RWPE2 (cell line): ENCODE data around the gene MUC4.

Experiments
- ATAC-seq: fragments of 200-7000 bp; cut with Tn5 transposase; 3 replicates; pipeline ENCODE4 v1.9.1; 2021; ENCODE audit warnings: low read depth
- DNase-seq: peaks from one replicate; pipeline ENCODE4 v3.0.0-alpha.2; 2020; ENCODE audit warnings: low spot score
- H3K27ac ChIP-seq: fragments of 450-650 bp; 2 replicates; pipeline ENCODE4 v1.5.1; 2017; ENCODE audit warnings: mild to moderate bottlenecking; ENCODE audit not compliant: poor library complexity, severe bottlenecking
- H3K27me3 ChIP-seq: fragments of 250-450 bp; sonication (Bioruptor Pico); 2 replicates; pipeline ENCODE4 v1.5.1; 2021; ENCODE audit warnings: mild to moderate bottlenecking, moderate library complexity; ENCODE audit not compliant: insufficient read depth, poor library complexity, severe bottlenecking
- H3K36me3 ChIP-seq: fragments of 250-450 bp; sonication (Bioruptor Pico); 2 replicates; pipeline ENCODE4 v1.5.1; 2020; ENCODE audit warnings: low read depth, mild to moderate bottlenecking, moderate library complexity
- H3K4me1 ChIP-seq: fragments of 250-450 bp; sonication (Bioruptor Pico); 2 replicates; pipeline ENCODE4 v1.5.1; 2021; ENCODE audit warnings: mild to moderate bottlenecking, moderate library complexity; ENCODE audit not compliant: insufficient read depth, poor library complexity, severe bottlenecking
- H3K4me3 ChIP-seq: fragments of 250-450 bp; sonication (Bioruptor Pico); 2 replicates; pipeline ENCODE4 v1.5.1; 2021; ENCODE audit warnings: mild to moderate bottlenecking, moderate library complexity; ENCODE audit not compliant: severe bottlenecking
- H3K9me3 ChIP-seq: fragments of 250-450 bp; sonication (Bioruptor Pico); 2 replicates; pipeline ENCODE4 v1.5.1; 2021; ENCODE audit warnings: mild to moderate bottlenecking, moderate library complexity; ENCODE audit not compliant: severe bottlenecking
- TF ChIP-seq, protein P1 (sequence below): fragments of 450-650 bp; IDR thresholded peaks from one replicate; pipeline ENCODE4 v1.5.1; 2017; ENCODE audit warnings: mild to moderate bottlenecking, moderate library complexity; ENCODE audit not compliant: poor library complexity, severe bottlenecking

MUC4 gene

DNA sequence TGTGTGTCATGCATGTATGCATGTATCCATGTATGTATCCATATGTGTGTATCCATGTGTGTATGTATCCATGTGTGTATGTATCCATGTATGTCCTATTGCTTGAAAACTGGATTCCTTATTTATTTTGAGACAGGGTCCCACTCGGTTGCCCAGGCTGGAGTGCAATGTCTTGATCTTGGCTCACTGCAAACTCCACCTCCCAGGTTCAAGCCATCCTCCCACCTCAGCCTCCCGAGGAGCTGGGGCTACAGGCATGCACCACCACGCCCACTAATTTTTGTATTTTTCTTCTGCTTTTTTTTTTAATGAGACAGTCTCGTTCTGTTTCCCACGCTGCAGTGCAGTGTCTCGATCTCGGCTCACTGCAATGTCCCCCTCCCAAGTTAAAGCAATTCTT is 56.8 kb downstream of the MUC4 start:
- Histone ChIP-seq H3K36me3 (no peaks in the 10 kb centered on the region), H3K27ac (no peak overlapping the region), H3K4me3 (no peak overlapping the region), H3K9me3 (no peaks in the 10 kb centered on the region), H3K27me3 (peaks cover 15% of the 10 kb centered on the region), H3K4me1 (no peaks in the 10 kb centered on the region)
- ATAC-seq (no peak), DNase-seq (no peak)
- TF ChIP-seq, protein P1, sequence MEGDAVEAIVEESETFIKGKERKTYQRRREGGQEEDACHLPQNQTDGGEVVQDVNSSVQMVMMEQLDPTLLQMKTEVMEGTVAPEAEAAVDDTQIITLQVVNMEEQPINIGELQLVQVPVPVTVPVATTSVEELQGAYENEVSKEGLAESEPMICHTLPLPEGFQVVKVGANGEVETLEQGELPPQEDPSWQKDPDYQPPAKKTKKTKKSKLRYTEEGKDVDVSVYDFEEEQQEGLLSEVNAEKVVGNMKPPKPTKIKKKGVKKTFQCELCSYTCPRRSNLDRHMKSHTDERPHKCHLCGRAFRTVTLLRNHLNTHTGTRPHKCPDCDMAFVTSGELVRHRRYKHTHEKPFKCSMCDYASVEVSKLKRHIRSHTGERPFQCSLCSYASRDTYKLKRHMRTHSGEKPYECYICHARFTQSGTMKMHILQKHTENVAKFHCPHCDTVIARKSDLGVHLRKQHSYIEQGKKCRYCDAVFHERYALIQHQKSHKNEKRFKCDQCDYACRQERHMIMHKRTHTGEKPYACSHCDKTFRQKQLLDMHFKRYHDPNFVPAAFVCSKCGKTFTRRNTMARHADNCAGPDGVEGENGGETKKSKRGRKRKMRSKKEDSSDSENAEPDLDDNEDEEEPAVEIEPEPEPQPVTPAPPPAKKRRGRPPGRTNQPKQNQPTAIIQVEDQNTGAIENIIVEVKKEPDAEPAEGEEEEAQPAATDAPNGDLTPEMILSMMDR: no peak

DNA sequence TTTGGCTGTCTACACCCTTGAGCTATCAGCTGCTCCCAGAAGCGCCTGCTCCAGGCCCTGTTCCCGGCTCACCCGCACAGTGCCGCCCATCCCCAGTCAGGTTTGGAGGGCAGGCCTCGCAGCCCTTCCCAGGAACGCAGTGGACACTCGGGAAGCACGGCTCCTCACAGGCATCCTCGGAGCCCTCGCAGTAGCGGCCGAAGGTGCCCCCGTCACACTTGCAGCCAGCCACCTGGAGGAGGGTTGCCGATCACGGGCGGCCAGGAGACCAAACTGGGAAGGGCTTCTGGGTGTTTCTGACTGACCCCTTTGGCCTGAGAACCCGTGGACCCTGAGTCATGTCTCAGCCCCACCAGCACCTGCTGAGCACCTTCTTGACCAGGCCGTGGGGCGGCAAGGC is 57.6 kb downstream of the MUC4 start:
- TF ChIP-seq, protein P1: no peak
- Histone ChIP-seq H3K36me3 (no peaks in the 10 kb centered on the region), H3K27ac (no peak overlapping the region), H3K4me3 (no peak overlapping the region), H3K9me3 (no peaks in the 10 kb centered on the region), H3K27me3 (peaks cover 10% of the 10 kb centered on the region), H3K4me1 (no peaks in the 10 kb centered on the region)
- DNase-seq (no peak), ATAC-seq (no peak)

DNA sequence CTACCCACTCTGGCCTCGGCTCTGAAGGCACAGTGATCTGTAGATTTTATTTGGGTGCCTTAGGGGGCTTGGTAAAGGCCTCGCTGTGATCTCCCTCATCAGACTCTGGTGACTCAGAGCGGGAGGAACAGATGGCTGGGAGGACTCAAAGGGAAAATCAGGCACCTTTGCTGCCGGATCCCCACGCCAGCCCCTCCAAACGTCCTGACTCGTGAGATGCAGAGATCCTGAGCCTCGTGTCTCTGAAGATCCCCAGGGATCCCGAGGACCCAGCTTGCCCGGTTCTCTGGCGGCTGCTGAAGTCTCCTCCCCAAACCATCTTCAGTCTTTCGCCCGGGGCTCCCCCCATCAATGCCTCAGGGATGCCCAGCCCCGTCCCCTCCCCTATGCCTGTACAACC is 58.1 kb downstream of the MUC4 start:
- Histone ChIP-seq H3K4me1 (no peaks in the 10 kb centered on the region), H3K9me3 (no peaks in the 10 kb centered on the region), H3K36me3 (no peaks in the 10 kb centered on the region), H3K27ac (no peak overlapping the region), H3K4me3 (no peak overlapping the region), H3K27me3 (peaks cover 5% of the 10 kb centered on the region)
- DNase-seq: no peak
- TF ChIP-seq, protein P1: no peak
- ATAC-seq: no peak

DNA sequence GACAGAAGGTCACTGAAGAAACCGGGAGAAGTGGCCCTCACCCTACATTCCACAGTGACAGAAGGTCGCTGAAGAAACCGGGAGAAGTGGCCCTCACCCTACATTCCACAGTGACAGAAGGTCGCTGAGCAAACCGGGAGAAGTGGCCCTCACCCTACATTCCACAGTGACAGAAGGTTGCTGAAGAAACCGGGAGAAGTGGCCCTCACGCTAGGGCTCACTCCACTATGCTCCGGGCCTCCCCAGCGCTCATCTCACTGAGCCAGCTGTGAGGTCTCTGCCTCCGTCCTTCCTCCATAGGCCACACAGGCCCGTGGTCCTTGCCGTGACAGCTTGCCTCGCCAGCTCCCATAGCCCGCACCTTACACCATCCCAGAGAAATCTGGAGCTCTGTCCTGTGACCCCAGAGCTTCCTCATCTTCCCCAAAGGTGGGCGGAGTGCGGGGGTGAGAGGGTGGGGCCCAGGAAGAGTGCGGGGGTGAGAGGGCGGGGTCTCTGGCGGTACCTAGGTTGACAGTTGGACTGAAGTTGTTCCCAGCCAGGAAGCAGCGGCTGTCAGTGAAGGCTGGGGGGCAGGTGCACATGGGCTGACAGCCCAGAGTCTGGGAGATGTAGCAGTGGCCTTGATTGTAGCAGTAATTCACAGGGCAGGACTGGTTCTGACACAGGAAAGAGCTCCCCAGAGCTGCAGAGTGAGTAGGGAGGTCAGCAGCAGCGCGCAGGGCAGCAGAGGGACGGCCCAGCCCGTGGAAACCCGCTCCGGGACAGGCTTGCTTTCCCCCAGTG is 59.0 kb downstream of the MUC4 start:
- DNase-seq (no peak), ATAC-seq (no peak)
- Histone ChIP-seq H3K36me3 (no peaks in the 10 kb centered on the region), H3K4me1 (no peaks in the 10 kb centered on the region), H3K9me3 (no peaks in the 10 kb centered on the region), H3K27me3 (peaks cover 2% of the 10 kb centered on the region), H3K27ac (no peak overlapping the region), H3K4me3 (no peak overlapping the region)
- TF ChIP-seq, protein P1: no peak

DNA sequence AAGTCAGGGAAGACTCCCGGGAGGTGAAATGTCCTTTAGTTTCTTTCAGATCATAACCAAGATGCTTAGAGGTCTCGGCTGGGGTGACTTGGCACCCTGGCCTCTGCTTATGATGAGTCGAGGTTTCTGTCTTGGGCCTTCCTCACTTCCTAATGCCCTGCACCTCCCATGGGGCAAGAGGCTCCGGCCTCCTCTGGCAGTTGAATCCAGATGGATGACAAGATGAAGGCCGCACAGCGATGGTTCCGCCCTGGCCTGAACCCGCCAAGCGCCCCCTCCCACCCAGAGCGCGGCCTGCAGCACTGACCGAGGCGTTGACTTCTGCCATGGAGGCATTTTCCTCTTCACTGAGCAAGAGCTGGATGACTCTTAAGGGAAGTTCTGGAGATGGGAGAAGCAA is 59.7 kb downstream of the MUC4 start:
- H3K27me3 ChIP-seq: no peaks in the 10 kb centered on the region
- H3K27ac ChIP-seq: no peak overlapping the region
- H3K4me1 ChIP-seq: no peaks in the 10 kb centered on the region

More for the DNA sequence above, 59.7 kb downstream of the MUC4 start:
- no peak for DNase-seq
- Histone ChIP-seq H3K9me3 (no peaks in the 10 kb centered on the region), H3K36me3 (no peaks in the 10 kb centered on the region), H3K4me3 (no peak overlapping the region)
- no peak for ATAC-seq
- TF ChIP-seq, protein P1: no peak
